PC-3 (cell line): ENCODE measurements around the gene ZFP36L2.

Experiments used
- EZH2 ChIP-seq: fragments of 300-600 bp; sonication (generic); IDR thresholded peaks from one replicate; pipeline ENCODE4 v1.6.1; 2017; ENCODE audit warnings: antibody characterized with exemption, mild to moderate bottlenecking, low read length; ENCODE audit not compliant: unreplicated experiment
- TF ChIP-seq, protein P1 (sequence below): fragments of 300-600 bp; sonication (generic); conservative IDR thresholded peaks from 2 replicates; pipeline ENCODE4 v1.5.1; 2017; ENCODE audit warnings: antibody characterized with exemption, low read depth, mild to moderate bottlenecking, low read length

DNA sequence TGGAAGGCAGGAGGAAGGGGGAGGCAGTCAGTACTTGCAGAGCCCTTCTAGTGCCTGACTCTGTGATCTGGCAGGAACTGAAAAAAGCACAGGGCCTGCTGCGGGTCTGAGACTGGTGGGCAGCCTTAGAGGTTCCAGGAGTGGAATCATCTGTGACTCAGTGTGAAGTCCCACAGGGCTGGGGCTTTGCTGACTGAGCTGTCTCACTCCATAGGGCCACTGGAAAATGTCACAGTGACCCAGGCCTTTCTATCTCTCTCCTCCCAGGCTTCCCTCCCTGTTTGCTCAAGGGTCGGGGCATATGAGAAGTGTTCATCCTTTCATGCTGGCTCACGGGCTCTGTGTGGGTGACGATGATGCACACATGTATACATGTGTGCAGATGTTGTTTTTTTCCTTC is 47.1 kb upstream of the ZFP36L2 start:
- TF ChIP-seq, protein P1, sequence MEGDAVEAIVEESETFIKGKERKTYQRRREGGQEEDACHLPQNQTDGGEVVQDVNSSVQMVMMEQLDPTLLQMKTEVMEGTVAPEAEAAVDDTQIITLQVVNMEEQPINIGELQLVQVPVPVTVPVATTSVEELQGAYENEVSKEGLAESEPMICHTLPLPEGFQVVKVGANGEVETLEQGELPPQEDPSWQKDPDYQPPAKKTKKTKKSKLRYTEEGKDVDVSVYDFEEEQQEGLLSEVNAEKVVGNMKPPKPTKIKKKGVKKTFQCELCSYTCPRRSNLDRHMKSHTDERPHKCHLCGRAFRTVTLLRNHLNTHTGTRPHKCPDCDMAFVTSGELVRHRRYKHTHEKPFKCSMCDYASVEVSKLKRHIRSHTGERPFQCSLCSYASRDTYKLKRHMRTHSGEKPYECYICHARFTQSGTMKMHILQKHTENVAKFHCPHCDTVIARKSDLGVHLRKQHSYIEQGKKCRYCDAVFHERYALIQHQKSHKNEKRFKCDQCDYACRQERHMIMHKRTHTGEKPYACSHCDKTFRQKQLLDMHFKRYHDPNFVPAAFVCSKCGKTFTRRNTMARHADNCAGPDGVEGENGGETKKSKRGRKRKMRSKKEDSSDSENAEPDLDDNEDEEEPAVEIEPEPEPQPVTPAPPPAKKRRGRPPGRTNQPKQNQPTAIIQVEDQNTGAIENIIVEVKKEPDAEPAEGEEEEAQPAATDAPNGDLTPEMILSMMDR = no peak
- no peak for TF ChIP-seq EZH2
